Endometrial microvascular endothelial cells (primary cell): ENCODE measurements around the gene NTF4. TPM values are rescaled to one million over a fixed set of nuclear protein-coding genes. Genes with fewer than 3 reads are reported as not detected.
"Not testable (repeated sequence)": the region's sequence is repeated elsewhere in the genome, so short reads cannot be mapped to it uniquely, and the experiment has no call there.

ENCODE experiments used
- in situ Hi-C: cut with HindIII; loops from 2 replicates; pipeline ENCODE4 v1.10.0; 2017; ENCODE audit warnings: low sequenced_read_pairs, low pct_unique_long_range_greater_than_20kb; ENCODE audit errors: inconsistent ontology term
- total RNA-seq: library from RNA; depleted of rRNA; stranded (reverse); fragments of >200 nt; gene quantifications from one replicate; pipeline ENCODE4 v1.2.3, GENCODE V29; 2015; ENCODE audit errors: inconsistent ontology term

The NTF4 gene
- total RNA-seq, 1 donor from 2014 or later, result not detected

- in situ Hi-C loops, result not testable (repeated sequence)
These were observed 32.8 kb downstream of the NTF4 start, which contains the start of gene CGB2 for GRCh38 chr19:49031642-49032301. CGB2 (plus strand) TSS chr19:49031890; CDS start chr19:49032096, 206 bp downstream.

- in situ Hi-C loops, result not testable (repeated sequence)
These were observed 34.3 kb downstream of the NTF4 start for GRCh38 chr19:49030323-49030722.

- in situ Hi-C loops, result not testable (repeated sequence)
These were observed 34.9 kb downstream of the NTF4 start for GRCh38 chr19:49029749-49030148.

GRCh38 chr19:49028686-49029085, 35.9 kb downstream of the NTF4 start:
- in situ Hi-C loops, result not testable (repeated sequence)

- in situ Hi-C loops, result not testable (repeated sequence)
These were observed 39.0 kb downstream of the NTF4 start for GRCh38 chr19:49025599-49025998.

GRCh38 chr19:49025088-49025487, 39.5 kb downstream of the NTF4 start:
- in situ Hi-C loops, result not testable (repeated sequence)

GRCh38 chr19:49024233-49024632, 40.4 kb downstream of the NTF4 start, which contains the start of gene CGB3:
CGB3 (minus strand) TSS chr19:49024333; CDS start chr19:49023971, 362 bp downstream.
- in situ Hi-C loops, result not testable (repeated sequence)

- in situ Hi-C loops, result no loop called here
These were observed 42.5 kb downstream of the NTF4 start for GRCh38 chr19:49022116-49022515.

- in situ Hi-C loops, result no loop called here
These were observed 43.4 kb downstream of the NTF4 start for GRCh38 chr19:49020931-49021895.

GRCh38 chr19:49020342-49020741, 44.3 kb downstream of the NTF4 start:
- in situ Hi-C loops, result no loop called here

- in situ Hi-C loops, result no loop called here
These were observed 45.2 kb downstream of the NTF4 start for GRCh38 chr19:49019242-49019932.

- in situ Hi-C loops, result not testable (repeated sequence)
These were observed 46.0 kb downstream of the NTF4 start for GRCh38 chr19:49018388-49019241.

GRCh38 chr19:49017666-49018351, 46.8 kb downstream of the NTF4 start:
- in situ Hi-C loops, result no loop called here

GRCh38 chr19:49017041-49017665, 47.5 kb downstream of the NTF4 start, which contains the start of gene LHB:
LHB (minus strand) TSS chr19:49017091; CDS start chr19:49017081, 10 bp downstream.
- in situ Hi-C loops, result no loop called here

GRCh38 chr19:49016067-49016839, 48.4 kb downstream of the NTF4 start:
- in situ Hi-C loops, result no loop called here

- in situ Hi-C loops, result no loop called here
These were observed 49.8 kb downstream of the NTF4 start for GRCh38 chr19:49014870-49015255.
